ENCODE results near the gene ELOF1. TPM values are rescaled to one million over a fixed set of nuclear protein-coding genes. Genes with fewer than 3 reads are reported as not detected.

ELOF1 gene
- total RNA-seq, 1 donor from 2014 or later, result 78.8 TPM

- DNase-seq (ENCODE audit: low read depth) (no peak), FAIRE-seq (no peak)
- H3K4me2 ChIP-seq (ENCODE audit: low read length), result no peak overlapping the region
- Mint-ChIP-seq H3K4me3 (ENCODE audit: unreplicated experiment) (peak overlapping the region; percentile 36), H3K36me3 (ENCODE audit: low read depth, unreplicated experiment) (peaks cover 5% of the 10 kb centered on the region), H3K9me3 (ENCODE audit: unreplicated experiment) (no peaks in the 10 kb centered on the region), H3K27ac (ENCODE audit: unreplicated experiment) (no peak overlapping the region), H3K27me3 (ENCODE audit: low read depth, unreplicated experiment) (no peaks in the 10 kb centered on the region), H3K4me1 (ENCODE audit: low read depth, unreplicated experiment) (peaks cover 14% of the 10 kb centered on the region)
- no peak overlapping the region for H2AFZ ChIP-seq (ENCODE audit: low read depth, low read length)
- H3K4me1 ChIP-seq (ENCODE audit: insufficient read depth, low read length), result peaks cover 7% of the 10 kb centered on the region
- no peak overlapping the region for H3K4me3 ChIP-seq (ENCODE audit: insufficient read depth, low read depth, low read length)
- TF ChIP-seq, protein P1, sequence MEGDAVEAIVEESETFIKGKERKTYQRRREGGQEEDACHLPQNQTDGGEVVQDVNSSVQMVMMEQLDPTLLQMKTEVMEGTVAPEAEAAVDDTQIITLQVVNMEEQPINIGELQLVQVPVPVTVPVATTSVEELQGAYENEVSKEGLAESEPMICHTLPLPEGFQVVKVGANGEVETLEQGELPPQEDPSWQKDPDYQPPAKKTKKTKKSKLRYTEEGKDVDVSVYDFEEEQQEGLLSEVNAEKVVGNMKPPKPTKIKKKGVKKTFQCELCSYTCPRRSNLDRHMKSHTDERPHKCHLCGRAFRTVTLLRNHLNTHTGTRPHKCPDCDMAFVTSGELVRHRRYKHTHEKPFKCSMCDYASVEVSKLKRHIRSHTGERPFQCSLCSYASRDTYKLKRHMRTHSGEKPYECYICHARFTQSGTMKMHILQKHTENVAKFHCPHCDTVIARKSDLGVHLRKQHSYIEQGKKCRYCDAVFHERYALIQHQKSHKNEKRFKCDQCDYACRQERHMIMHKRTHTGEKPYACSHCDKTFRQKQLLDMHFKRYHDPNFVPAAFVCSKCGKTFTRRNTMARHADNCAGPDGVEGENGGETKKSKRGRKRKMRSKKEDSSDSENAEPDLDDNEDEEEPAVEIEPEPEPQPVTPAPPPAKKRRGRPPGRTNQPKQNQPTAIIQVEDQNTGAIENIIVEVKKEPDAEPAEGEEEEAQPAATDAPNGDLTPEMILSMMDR (IDR thresholded peaks at IDR 0.05; ENCODE audit: insufficient read depth, low read depth, low read length), result no peak
- TF ChIP-seq EZH2 (IDR thresholded peaks at IDR 0.05; ENCODE audit: insufficient read depth, low read length), result no peak
- peaks cover 2% of the 10 kb centered on the region for H3K36me3 ChIP-seq (ENCODE audit: insufficient read depth, low read length)
- H3K79me2 ChIP-seq (ENCODE audit: insufficient read depth, low read length), result peaks cover 40% of the 10 kb centered on the region
- H3K27me3 ChIP-seq (ENCODE audit: insufficient read depth, low read length), result no peaks in the 10 kb centered on the region
- H3K27ac ChIP-seq (ENCODE audit: low read depth, low read length), result no peak overlapping the region
- no peak overlapping the region for H3K9ac ChIP-seq (ENCODE audit: low read length)
- no peaks in the 10 kb centered on the region for H3K9me3 ChIP-seq (ENCODE audit: insufficient read depth, low read depth, low read length)
- H4K20me1 ChIP-seq (ENCODE audit: insufficient read depth, low read length), result peaks cover 56% of the 10 kb centered on the region
Observed at GRCh38 chr19:11556634-11557420, 2.2 kb downstream of the ELOF1 start.

GRCh38 chr19:11555246-11555645, 3.8 kb downstream of the ELOF1 start:
- Mint-ChIP-seq H3K27me3 (ENCODE audit: low read depth, unreplicated experiment) (no peaks in the 10 kb centered on the region), H3K9me3 (ENCODE audit: unreplicated experiment) (no peaks in the 10 kb centered on the region), H3K4me1 (ENCODE audit: low read depth, unreplicated experiment) (peaks cover 10% of the 10 kb centered on the region), H3K27ac (ENCODE audit: unreplicated experiment) (no peak overlapping the region), H3K36me3 (ENCODE audit: low read depth, unreplicated experiment) (peaks cover 7% of the 10 kb centered on the region), H3K4me3 (ENCODE audit: unreplicated experiment) (peak overlapping the region; percentile 61)
- FAIRE-seq (no peak), DNase-seq (ENCODE audit: low read depth) (no peak)
- Histone ChIP-seq H3K27ac (ENCODE audit: low read depth, low read length) (no peak overlapping the region), H3K36me3 (ENCODE audit: insufficient read depth, low read length) (peaks cover 3% of the 10 kb centered on the region), H3K9ac (ENCODE audit: low read length) (no peak overlapping the region), H4K20me1 (ENCODE audit: insufficient read depth, low read length) (peaks cover 56% of the 10 kb centered on the region), H3K4me2 (ENCODE audit: low read length) (no peak overlapping the region), H3K27me3 (ENCODE audit: insufficient read depth, low read length) (no peaks in the 10 kb centered on the region), H3K4me1 (ENCODE audit: insufficient read depth, low read length) (peaks cover 7% of the 10 kb centered on the region), H3K9me3 (ENCODE audit: insufficient read depth, low read depth, low read length) (no peaks in the 10 kb centered on the region), H2AFZ (ENCODE audit: low read depth, low read length) (no peak overlapping the region), H3K79me2 (ENCODE audit: insufficient read depth, low read length) (peaks cover 40% of the 10 kb centered on the region), H3K4me3 (ENCODE audit: insufficient read depth, low read depth, low read length) (no peak overlapping the region)
- no peak for TF ChIP-seq EZH2 (IDR thresholded peaks at IDR 0.05; ENCODE audit: insufficient read depth, low read length)
- TF ChIP-seq, protein P1 (IDR thresholded peaks at IDR 0.05; ENCODE audit: insufficient read depth, low read depth, low read length), result no peak

DNA sequence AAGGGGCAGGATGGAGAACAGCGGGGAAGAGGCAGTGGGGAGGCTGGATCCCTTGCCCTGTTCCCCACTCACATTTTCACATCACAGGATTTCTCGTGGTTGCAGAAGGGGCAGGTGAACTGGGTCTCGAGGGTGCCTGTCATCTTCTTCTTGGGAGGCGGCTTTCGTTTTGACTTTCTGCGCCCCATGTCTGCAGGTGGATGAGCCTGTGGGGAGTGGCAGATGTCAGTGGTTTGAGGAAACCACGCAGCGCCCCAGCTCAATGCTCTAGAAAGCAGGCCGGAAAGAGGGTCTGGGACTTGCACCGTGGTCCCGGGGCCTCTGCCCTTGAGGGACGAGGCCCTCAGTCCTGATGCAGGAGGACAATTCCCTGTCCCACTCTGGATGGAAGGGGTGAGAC, 4.9 kb downstream of the ELOF1 start:
- Histone ChIP-seq H3K27ac (ENCODE audit: low read depth, low read length) (no peak overlapping the region), H3K4me2 (ENCODE audit: low read length) (no peak overlapping the region), H3K4me3 (ENCODE audit: insufficient read depth, low read depth, low read length) (no peak overlapping the region), H3K4me1 (ENCODE audit: insufficient read depth, low read length) (peaks cover 7% of the 10 kb centered on the region), H2AFZ (ENCODE audit: low read depth, low read length) (no peak overlapping the region), H3K27me3 (ENCODE audit: insufficient read depth, low read length) (no peaks in the 10 kb centered on the region), H3K9ac (ENCODE audit: low read length) (no peak overlapping the region), H3K79me2 (ENCODE audit: insufficient read depth, low read length) (peaks cover 40% of the 10 kb centered on the region), H4K20me1 (ENCODE audit: insufficient read depth, low read length) (peaks cover 56% of the 10 kb centered on the region), H3K9me3 (ENCODE audit: insufficient read depth, low read depth, low read length) (no peaks in the 10 kb centered on the region), H3K36me3 (ENCODE audit: insufficient read depth, low read length) (peaks cover 12% of the 10 kb centered on the region)
- no peak overlapping the region for H3K4me3 Mint-ChIP-seq (ENCODE audit: unreplicated experiment)
- FAIRE-seq (no peak), DNase-seq (ENCODE audit: low read depth) (no peak)
- H3K27me3 Mint-ChIP-seq (ENCODE audit: low read depth, unreplicated experiment), result no peaks in the 10 kb centered on the region
- H3K36me3 Mint-ChIP-seq (ENCODE audit: low read depth, unreplicated experiment), result peaks cover 8% of the 10 kb centered on the region
- H3K27ac Mint-ChIP-seq (ENCODE audit: unreplicated experiment), result no peak overlapping the region
- no peaks in the 10 kb centered on the region for H3K9me3 Mint-ChIP-seq (ENCODE audit: unreplicated experiment)
- H3K4me1 Mint-ChIP-seq (ENCODE audit: low read depth, unreplicated experiment), result peaks cover 7% of the 10 kb centered on the region
- TF ChIP-seq EZH2 (IDR thresholded peaks at IDR 0.05; ENCODE audit: insufficient read depth, low read length), result no peak
- TF ChIP-seq, protein P1 (IDR thresholded peaks at IDR 0.05; ENCODE audit: insufficient read depth, low read depth, low read length), result no peak
